Stimulated activated CD4-positive, alpha-beta T cell treated with anti-CD3 and anti-CD28 coated beads, Interleukin-2, amount 100 ng/mL, for 24 hours (primary cell): ENCODE results near the gene RAB9B.

ENCODE experiments used
- DNase-seq, 2 donors: peaks; one replicate each; pipeline ENCODE4 v3.0.0-alpha.2; 2020

RAB9B gene

DNA sequence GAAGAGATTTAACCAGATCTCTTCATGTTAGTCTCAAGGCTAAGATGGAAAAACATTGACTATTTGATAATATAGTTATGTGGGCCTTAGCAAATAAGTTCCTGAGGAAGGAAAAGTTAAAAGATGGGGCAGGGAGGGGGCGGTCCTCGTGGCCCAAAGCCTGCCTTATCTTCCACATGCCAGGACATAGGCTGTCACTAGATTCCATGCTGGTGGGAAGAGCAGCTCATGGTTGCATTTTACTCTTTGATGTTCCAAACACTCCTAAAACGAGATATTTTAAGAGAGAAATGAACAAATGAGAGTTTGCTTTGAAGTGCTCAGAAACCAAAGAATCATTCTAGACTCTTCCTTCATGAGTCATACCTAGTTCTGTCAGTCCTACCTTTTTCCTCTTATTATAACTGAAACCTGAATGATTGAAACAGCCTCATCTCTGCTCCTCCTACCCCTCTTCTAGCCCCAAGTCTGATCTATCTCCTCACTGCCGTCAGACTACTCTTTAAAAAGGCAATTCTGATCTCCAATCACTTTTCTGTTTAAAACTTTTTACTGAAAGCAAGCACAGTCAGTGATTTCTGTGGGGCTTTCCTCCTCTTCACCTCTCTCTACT, 25.1 kb downstream of the RAB9B start:
- DNase-seq = no peak

DNA sequence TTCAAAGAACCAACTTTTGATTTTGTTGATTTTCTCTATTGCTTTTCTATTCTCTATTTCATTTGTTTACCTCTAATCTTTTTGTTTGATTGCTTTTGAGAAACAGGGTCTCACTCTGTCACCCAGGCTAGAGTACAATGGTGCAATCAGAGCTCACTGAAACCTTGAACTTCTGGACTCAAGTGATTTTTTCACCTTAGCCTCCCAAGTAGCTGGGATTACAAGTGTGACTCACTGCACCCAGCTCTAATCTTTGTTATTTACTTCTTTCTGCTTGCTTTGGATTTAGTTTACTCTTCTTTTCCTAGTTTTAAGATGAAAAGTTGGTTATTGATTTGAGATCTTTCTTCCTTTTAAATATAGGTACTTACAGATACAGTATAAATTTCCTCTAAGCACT, 26.2 kb downstream of the RAB9B start:
- no peak for DNase-seq

GRCh38 chrX:103800318-103800717, 31.7 kb downstream of the RAB9B start:
- no peak for DNase-seq

DNA sequence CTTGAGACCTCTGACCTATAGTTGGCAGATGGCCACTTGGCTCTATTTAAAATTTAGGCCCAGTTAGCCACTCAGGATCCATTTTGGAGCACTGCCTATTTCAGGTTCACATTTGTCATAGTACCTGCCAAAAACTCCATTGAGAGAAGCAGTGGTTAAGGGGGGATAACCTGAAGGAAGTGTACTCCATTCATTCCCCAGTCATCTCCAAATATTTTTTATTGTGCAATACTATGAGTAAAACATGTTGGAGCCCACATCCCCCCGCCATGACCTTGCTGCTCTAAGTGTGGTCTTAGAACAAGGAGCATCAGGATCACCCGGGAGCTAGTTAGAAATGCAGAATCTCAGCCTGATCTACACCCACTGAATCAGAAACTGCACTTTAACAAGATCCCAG, 34.4 kb downstream of the RAB9B start:
- DNase-seq = no peak

DNA sequence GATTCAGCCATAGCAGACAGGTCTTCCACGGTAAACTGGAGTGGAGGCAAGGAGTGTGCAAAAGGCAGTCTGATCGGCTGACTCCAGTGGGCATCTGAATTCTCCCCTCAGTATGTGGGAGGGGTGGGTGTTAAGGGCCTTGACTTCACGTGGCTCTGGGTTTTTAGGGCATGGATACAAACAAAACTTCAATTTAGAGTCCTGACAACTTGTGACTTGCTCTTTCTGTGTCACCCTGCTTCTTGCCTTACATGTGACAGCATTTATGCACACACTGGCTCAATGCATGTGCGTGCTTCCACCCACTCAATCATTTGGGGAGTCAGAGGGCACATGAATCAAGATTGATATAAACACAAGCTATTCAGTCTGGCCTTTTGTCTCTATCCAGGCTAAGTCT, 37.9 kb downstream of the RAB9B start:
- DNase-seq = no peak

DNA sequence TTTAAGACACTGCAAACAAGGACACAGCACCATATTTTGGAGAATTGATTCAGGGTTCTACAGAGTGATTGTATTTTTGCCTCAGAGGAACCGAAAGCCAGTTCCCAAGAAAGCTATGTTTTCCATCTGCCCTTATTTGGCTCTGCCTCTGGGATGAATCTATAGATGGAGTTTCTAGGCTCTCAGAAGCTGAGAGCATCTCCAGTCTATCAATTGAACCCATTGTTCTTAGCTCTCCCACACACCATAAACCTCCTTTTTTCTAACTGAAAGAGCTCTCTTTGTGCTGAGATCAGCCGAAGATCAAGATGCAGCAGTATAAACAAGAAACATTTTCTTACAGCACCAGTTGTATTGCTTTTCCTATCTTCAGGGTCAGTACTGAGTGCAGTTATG, 38.5 kb downstream of the RAB9B start:
- DNase-seq = no peak

DNA sequence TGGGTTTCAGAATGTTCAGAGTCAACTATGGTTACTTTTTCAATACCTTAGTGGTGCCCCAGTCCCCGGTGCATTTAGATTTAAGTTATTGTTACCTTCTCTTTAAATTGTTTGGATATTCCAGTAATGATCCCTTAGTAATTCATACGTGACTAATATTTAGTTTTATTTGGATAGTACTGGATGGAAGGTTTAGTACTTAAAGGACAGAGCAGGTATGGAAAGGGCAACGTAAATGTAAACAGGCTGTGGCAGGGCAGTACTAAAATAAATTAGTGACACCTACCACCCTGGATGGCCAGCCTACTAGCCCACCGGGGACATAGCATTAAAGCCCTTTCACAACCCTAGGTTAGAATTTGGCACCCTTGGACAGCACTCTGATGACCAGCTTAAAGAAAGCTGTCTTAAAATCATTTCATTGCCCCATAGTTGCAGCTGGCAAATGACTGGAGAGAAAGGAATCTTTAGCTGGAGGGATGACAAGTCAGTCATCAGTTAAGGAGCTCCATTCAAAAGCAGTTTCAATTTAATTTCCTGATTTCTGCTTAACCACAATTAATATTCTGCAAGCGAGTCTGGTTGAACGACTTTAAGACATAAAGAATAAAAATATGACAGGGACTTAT, 39.0 kb downstream of the RAB9B start:
- no peak for DNase-seq

DNA sequence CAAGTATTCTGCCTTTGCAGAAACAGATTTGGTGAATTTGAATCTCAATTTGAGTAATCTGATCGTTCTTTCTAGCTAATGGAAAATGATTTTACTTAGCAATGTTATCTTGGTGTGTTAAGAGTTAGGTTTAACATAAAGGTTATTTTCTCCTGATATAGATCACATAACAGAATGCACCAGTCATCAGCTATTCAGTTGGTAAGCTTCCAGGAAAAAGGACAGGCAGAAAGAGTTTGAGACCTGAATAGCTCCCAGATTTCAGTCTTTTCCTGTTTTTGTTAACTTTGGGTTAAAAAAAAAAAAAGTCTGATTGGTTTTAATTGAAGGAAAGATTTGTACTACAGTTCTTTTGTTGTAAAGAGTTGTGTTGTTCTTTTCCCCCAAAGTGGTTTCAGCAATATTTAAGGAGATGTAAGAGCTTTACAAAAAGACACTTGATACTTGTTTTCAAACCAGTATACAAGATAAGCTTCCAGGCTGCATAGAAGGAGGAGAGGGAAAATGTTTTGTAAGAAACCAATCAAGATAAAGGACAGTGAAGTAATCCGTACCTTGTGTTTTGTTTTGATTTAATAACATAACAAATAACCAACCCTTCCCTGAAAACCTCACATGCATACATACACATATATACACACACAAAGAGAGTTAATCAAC, 40.1 kb downstream of the RAB9B start:
- no peak for DNase-seq

GRCh38 chrX:103791228-103791627, 40.8 kb downstream of the RAB9B start:
- no peak for DNase-seq

DNA sequence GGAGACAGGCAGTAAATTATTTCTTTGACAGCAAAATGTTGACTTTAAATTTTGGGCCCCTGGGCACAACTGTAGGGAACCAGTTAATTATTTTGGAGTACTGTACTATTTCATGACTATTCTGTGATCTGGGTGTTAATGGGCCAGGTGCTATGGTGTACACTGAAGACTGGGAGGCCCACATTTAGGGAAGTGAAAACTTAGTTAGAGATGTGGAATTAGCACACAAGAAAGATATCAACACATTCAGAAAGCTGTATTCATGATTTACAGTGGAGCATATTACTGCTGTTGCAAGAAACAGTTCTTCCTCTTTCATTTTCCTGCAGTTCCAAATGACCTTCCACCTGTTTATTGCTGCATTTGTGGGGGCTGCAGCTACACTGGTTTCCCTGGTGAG, 43.1 kb downstream of the RAB9B start:
- DNase-seq = no peak

DNA sequence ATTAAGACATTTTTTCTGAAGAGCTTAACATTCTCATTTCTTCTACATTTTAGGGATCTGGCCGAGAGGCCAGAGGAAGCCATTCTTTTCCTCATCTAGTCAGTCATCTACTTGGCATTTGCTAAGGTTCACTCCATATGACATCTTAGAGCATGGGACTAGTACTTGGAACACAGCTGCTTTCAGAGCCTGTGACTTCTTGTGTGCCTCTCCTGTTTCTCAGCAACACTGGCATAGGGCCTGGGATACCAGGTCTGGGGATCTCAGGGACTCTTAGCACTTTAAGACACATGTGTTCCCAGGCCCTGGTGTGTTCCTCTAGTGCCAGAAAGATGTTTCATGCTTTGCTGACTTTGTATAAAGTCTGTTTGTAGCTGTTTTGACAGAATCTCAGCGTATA, 48.1 kb downstream of the RAB9B start:
- no peak for DNase-seq

- DNase-seq = no peak
Measured at GRCh38 chrX:103783196-103783595, 48.9 kb downstream of the RAB9B start.

DNA sequence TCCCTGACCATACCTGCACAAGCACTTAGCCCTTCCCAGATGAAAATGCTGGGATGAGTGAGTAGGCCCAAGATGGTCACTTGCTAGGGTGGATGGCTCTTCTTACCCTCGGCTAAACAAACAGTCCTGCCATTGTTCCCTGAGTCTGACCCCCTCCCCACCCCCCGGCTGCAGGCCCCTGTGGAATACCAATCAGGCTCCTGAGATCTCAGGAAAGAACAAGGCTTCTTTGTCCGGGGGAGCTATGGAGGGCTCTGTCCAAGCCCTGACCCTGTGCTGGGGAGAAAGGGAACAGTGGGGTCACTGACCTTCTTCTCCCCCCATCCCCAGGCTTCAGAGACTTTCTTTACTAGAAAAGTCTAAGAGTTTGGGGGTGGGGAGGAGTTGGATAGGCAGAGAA, 49.4 kb downstream of the RAB9B start:
- no peak for DNase-seq

- no peak for DNase-seq
Measured at GRCh38 chrX:103781706-103782105, 50.4 kb downstream of the RAB9B start.

DNA sequence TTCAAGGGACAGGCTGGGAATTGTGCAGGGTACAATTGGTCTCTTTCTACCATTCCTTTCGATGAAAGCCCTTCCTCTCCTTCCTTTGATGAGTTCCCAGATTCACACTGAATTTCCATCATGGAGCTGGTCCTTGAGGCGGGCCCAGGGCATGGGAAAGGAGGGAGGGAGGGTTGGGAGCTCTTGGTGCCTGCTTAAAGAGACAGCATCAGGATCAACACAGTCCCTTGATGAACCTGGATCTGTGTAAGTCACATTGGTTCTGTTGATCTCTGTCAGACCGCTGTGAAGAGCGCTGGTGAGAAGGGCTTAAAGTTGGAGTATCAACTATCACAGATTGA, 51.0 kb downstream of the RAB9B start:
- DNase-seq = no peak

DNA sequence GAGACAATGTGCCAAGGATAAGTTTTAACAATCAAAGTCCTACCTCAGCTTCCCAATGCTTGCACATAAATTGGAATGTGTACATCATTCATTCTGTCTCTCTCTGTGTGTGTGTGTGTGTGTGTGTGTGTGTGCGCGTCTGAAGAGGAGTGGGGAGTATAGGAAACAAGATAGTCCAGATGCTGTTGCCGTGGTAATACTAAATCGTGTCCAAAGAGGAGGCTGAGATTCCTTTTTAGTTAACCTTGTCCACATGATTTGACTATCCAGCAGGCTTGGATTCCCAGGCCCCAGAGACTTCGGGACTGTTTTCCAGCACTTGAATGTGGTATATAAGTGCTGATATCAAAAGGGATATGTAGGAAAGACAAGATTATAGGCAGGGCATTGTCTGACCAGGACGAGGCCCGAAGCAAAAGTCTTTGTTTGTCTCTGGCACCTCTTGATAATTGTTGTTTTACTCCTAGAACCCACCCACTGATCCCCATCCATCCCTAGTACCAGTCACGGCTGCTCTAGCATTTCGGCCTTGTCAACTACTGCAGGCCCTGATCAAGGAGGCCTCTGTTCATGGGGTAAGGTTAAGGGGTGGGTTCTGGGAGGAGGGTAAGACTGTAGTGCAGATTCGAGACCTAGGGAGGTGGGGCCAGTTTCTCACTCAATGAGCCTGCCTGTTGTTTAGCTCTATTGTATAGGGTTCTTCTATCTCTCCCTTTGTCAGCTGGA, 51.6 kb downstream of the RAB9B start:
- DNase-seq = no peak

DNA sequence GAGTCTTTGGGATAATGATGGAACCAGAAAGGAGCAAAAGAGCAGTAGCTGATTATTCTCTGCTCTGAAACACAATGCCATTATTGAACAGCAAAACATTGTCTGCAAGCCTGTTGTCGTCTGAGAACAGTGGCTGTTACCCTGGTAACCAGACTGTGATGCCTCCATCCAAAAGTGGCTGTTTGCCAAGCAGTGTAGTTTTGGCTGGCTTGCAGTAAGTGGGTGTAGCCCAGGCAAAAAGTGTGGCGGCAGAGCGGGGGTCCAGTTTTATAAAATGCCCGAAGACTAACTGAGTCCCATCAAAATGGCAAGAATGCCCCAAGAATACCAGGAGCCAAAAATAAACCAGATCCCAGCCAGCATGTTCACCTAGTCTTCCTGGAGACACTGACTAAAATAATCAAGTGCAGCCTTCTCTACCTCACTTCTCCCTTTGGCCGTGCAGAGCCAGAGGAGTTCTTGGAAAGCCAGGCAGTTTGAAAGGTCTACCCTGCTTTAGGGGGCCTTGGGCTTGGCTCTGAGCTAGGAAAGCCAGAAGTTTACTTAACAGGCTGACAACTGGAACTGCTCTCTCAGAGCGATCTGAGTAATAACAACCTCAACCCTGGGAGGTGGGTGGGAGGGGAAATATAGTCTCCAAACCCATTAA, 52.8 kb downstream of the RAB9B start:
- DNase-seq = no peak

GRCh38 chrX:103776546-103776945, 55.5 kb downstream of the RAB9B start, which contains the start of gene PLP1:
Gene PLP1 (plus strand): TSS chrX:103776840. CDS start chrX:103776996, 156 bp downstream.
- DNase-seq = no peak

DNA sequence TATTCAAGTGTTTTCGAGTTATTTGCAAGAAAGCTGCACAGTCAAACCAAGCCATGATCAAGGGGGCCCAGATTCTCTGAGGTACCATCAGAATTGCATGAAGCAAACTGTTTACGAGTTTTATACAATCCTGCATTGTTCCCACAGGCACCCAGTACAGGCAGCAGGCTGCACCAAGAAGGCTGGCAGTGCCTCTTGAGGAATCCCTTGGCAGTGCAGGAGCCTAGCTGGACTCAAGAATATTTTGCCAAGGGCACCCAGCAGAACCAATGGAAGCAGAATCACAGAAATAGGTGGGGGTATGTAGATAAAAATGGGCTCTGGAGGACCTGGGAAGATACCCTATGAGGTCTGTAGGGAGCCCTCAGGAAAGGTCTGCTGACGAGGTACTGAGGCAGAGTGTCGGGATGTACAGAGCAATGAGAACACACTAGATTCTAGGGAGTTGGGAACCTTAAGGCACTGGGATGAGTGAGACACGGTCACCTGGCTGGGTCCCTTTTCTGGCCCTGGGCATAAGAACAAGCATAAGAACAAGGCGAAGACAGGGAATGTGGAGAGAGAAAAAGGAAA, 57.9 kb downstream of the RAB9B start:
- no peak for DNase-seq

GRCh38 chrX:103773445-103773844, 58.6 kb downstream of the RAB9B start:
- DNase-seq = no peak
